Adipocyte (in vitro differentiated cells): Measurements from ENCODE around the gene TAGLN.

Source experiments
- DNase-seq: peaks from one replicate; pipeline ENCODE4 v3.0.0-alpha.2; 2015; ENCODE audit warnings: low read depth
- H3K27me3 ChIP-seq: replicated peaks from 2 replicates; pipeline ENCODE4 v1.7.0; 2013; ENCODE audit warnings: mild to moderate bottlenecking, low read length, moderate library complexity; ENCODE audit not compliant: control insufficient read depth, insufficient read depth
- H3K36me3 ChIP-seq: 2 replicates; pipeline ENCODE4 v1.7.0; 2013; ENCODE audit warnings: low read length, mild to moderate bottlenecking, moderate library complexity; ENCODE audit not compliant: control insufficient read depth, insufficient read depth, severe bottlenecking
- H3K4me1 ChIP-seq: 2 replicates; pipeline ENCODE4 v1.7.0; 2013; ENCODE audit warnings: mild to moderate bottlenecking, low read length, moderate library complexity; ENCODE audit not compliant: control insufficient read depth, insufficient read depth
- H3K4me3 ChIP-seq: 2 replicates; pipeline ENCODE4 v1.7.0; 2013; ENCODE audit warnings: mild to moderate bottlenecking, low read length, moderate library complexity
- H3K9ac ChIP-seq: 2 replicates; pipeline ENCODE4 v1.7.0; 2013; ENCODE audit warnings: mild to moderate bottlenecking, low read length, moderate library complexity
- H3K9me3 ChIP-seq: 2 replicates; pipeline ENCODE4 v1.7.0; 2013; ENCODE audit warnings: mild to moderate bottlenecking, low read length, moderate library complexity; ENCODE audit not compliant: control insufficient read depth

The TAGLN gene

GRCh38 chr11:117189191-117189940 is 9.8 kb upstream of the TAGLN start:
- Histone ChIP-seq H3K9ac (no peak overlapping the region), H3K9me3 (no peaks in the 10 kb centered on the region), H3K36me3 (peaks cover 79% of the 10 kb centered on the region), H3K27me3 (no peaks in the 10 kb centered on the region), H3K4me1 (no peaks in the 10 kb centered on the region), H3K4me3 (no peak overlapping the region)
- DNase-seq, result no peak

- H3K27me3 ChIP-seq, result no peaks in the 10 kb centered on the region
- H3K4me3 ChIP-seq, result no peak overlapping the region
- H3K9me3 ChIP-seq, result no peaks in the 10 kb centered on the region
- peaks cover 77% of the 10 kb centered on the region for H3K36me3 ChIP-seq
- DNase-seq, result no peak
- H3K4me1 ChIP-seq, result peaks cover 1% of the 10 kb centered on the region
- no peak overlapping the region for H3K9ac ChIP-seq
Measured at GRCh38 chr11:117189941-117190544, 9.1 kb upstream of the TAGLN start.

- Histone ChIP-seq H3K27me3 (no peaks in the 10 kb centered on the region), H3K9ac (no peak overlapping the region), H3K4me3 (no peak overlapping the region), H3K4me1 (peaks cover 6% of the 10 kb centered on the region), H3K9me3 (no peaks in the 10 kb centered on the region), H3K36me3 (peaks cover 73% of the 10 kb centered on the region)
- no peak for DNase-seq
Measured at GRCh38 chr11:117191680-117192400, 7.3 kb upstream of the TAGLN start.

- peaks cover 69% of the 10 kb centered on the region for H3K36me3 ChIP-seq
- no peak for DNase-seq
Measured at GRCh38 chr11:117192401-117192875, 6.7 kb upstream of the TAGLN start.

GRCh38 chr11:117193130-117194020 is 5.8 kb upstream of the TAGLN start:
- no peaks in the 10 kb centered on the region for H3K27me3 ChIP-seq
- no peak for DNase-seq
- peaks cover 16% of the 10 kb centered on the region for H3K4me1 ChIP-seq
- no peaks in the 10 kb centered on the region for H3K9me3 ChIP-seq
- H3K9ac ChIP-seq, result no peak overlapping the region
- peaks cover 59% of the 10 kb centered on the region for H3K36me3 ChIP-seq
- H3K4me3 ChIP-seq, result no peak overlapping the region

More at GRCh38 chr11:117192401-117192875, 6.7 kb upstream of the TAGLN start:
- no peaks in the 10 kb centered on the region for H3K9me3 ChIP-seq
- H3K27me3 ChIP-seq, result no peaks in the 10 kb centered on the region
- no peak overlapping the region for H3K4me3 ChIP-seq
- peaks cover 7% of the 10 kb centered on the region for H3K4me1 ChIP-seq
- no peak overlapping the region for H3K9ac ChIP-seq

- Histone ChIP-seq H3K4me3 (no peak overlapping the region), H3K9me3 (no peaks in the 10 kb centered on the region), H3K4me1 (peaks cover 22% of the 10 kb centered on the region), H3K27me3 (no peaks in the 10 kb centered on the region), H3K9ac (no peak overlapping the region), H3K36me3 (peaks cover 50% of the 10 kb centered on the region)
- DNase-seq, result no peak
Measured at GRCh38 chr11:117194267-117194666, 4.9 kb upstream of the TAGLN start.

GRCh38 chr11:117195258-117195657 is 3.9 kb upstream of the TAGLN start:
- Histone ChIP-seq H3K4me1 (peaks cover 32% of the 10 kb centered on the region), H3K9ac (no peak overlapping the region), H3K27me3 (no peaks in the 10 kb centered on the region), H3K9me3 (no peaks in the 10 kb centered on the region), H3K4me3 (no peak overlapping the region), H3K36me3 (peaks cover 40% of the 10 kb centered on the region)
- DNase-seq, result no peak

GRCh38 chr11:117195761-117196160 is 3.4 kb upstream of the TAGLN start:
- Histone ChIP-seq H3K27me3 (no peaks in the 10 kb centered on the region), H3K9ac (no peak overlapping the region), H3K9me3 (no peaks in the 10 kb centered on the region), H3K36me3 (peaks cover 35% of the 10 kb centered on the region), H3K4me3 (no peak overlapping the region), H3K4me1 (peaks cover 37% of the 10 kb centered on the region)
- DNase-seq, result no peak

GRCh38 chr11:117197006-117197405 is 2.2 kb upstream of the TAGLN start:
- Histone ChIP-seq H3K4me1 (peaks cover 47% of the 10 kb centered on the region), H3K4me3 (no peak overlapping the region)

GRCh38 chr11:117197516-117198456 is 1.4 kb upstream of the TAGLN start:
- Histone ChIP-seq H3K9ac (peak overlapping the region; percentile 89), H3K9me3 (no peaks in the 10 kb centered on the region), H3K36me3 (peaks cover 18% of the 10 kb centered on the region), H3K4me1 (peaks cover 55% of the 10 kb centered on the region), H3K4me3 (peak overlapping the region; percentile 58), H3K27me3 (no peaks in the 10 kb centered on the region)
- peak; percentile 41 for DNase-seq

More at GRCh38 chr11:117197006-117197405, 2.2 kb upstream of the TAGLN start:
- H3K9ac ChIP-seq, result no peak overlapping the region
- DNase-seq, result no peak
- H3K9me3 ChIP-seq, result no peaks in the 10 kb centered on the region
- H3K36me3 ChIP-seq, result peaks cover 26% of the 10 kb centered on the region
- no peaks in the 10 kb centered on the region for H3K27me3 ChIP-seq
